Mesenchymal stem cell (in vitro differentiated cells and primary cell): ENCODE data around the gene ANKS1A.

Experiments used
- DNase-seq: peaks from one replicate; pipeline ENCODE4 v3.0.0-alpha.2; 2013
- H2AFZ ChIP-seq: one replicate; pipeline ENCODE4 v1.6.1; 2013; ENCODE audit warnings: low read depth, mild to moderate bottlenecking, control low read depth, inconsistent platforms, low read length, moderate library complexity
- H2AK5ac ChIP-seq: 2 replicates; pipeline ENCODE4 v1.6.1; 2013; ENCODE audit warnings: low read length, moderate library complexity, mild to moderate bottlenecking, inconsistent platforms; ENCODE audit not compliant: severe bottlenecking
- H2BK120ac ChIP-seq: one replicate; pipeline ENCODE4 v1.6.1; 2013; ENCODE audit warnings: low read depth, mild to moderate bottlenecking, inconsistent platforms, low read length, moderate library complexity
- H2BK12ac ChIP-seq, 2 experiments: one replicate each; pipeline ENCODE4 v1.6.1; 2013; ENCODE audit warnings: inconsistent platforms in 2 of 2, low read length in 2 of 2, mild to moderate bottlenecking in 2 of 2, moderate library complexity in 2 of 2, control low read depth in 1 of 2
- H2BK15ac ChIP-seq: one replicate; pipeline ENCODE4 v1.6.1; 2013; ENCODE audit warnings: mild to moderate bottlenecking, low read depth, inconsistent platforms; ENCODE audit not compliant: poor library complexity, severe bottlenecking
- H2BK5ac ChIP-seq: 2 replicates; pipeline ENCODE4 v1.6.1; 2013; ENCODE audit warnings: low read depth, mild to moderate bottlenecking, low read length, control low read depth, inconsistent platforms; ENCODE audit not compliant: poor library complexity, severe bottlenecking
- H3K14ac ChIP-seq, 2 experiments: one replicate each; pipeline ENCODE4 v1.6.1; 2013; ENCODE audit warnings: inconsistent platforms in 2 of 2, low read length in 2 of 2, control low read depth in 1 of 2, mild to moderate bottlenecking in 1 of 2, moderate library complexity in 1 of 2
- H3K18ac ChIP-seq, 2 experiments: one replicate each; pipeline ENCODE4 v1.6.1; 2013; ENCODE audit warnings: inconsistent platforms in 2 of 2, low read length in 2 of 2, control low read depth in 1 of 2, low read depth in 1 of 2, mild to moderate bottlenecking in 1 of 2
- H3K23ac ChIP-seq, 2 experiments: one replicate each; pipeline ENCODE4 v1.6.1; 2013; ENCODE audit warnings: inconsistent platforms in 2 of 2, low read length in 2 of 2, mild to moderate bottlenecking in 2 of 2, moderate library complexity in 2 of 2, control low read depth in 1 of 2
- H3K27ac ChIP-seq: 2 replicates; pipeline ENCODE4 v1.5.1; 2013; ENCODE audit warnings: mild to moderate bottlenecking, moderate library complexity, low read length, control low read depth, inconsistent platforms; ENCODE audit not compliant: poor library complexity, severe bottlenecking
- H3K27me3 ChIP-seq, 2 experiments: 2 replicates each; pipeline versions ENCODE4 v1.6.1 to v1.7.0; 2013; ENCODE audit warnings: low read length in 2 of 2, mild to moderate bottlenecking in 2 of 2, moderate library complexity in 2 of 2, control low read depth in 1 of 2, inconsistent platforms in 1 of 2; ENCODE audit not compliant: control insufficient read depth in 1 of 2, insufficient read depth in 1 of 2
- H3K36me3 ChIP-seq, 2 experiments: 2 replicates each; pipeline versions ENCODE4 v1.6.1 to v1.7.0; 2013; ENCODE audit warnings: low read length in 2 of 2, control low read depth in 1 of 2, inconsistent platforms in 1 of 2, low read depth in 1 of 2, mild to moderate bottlenecking in 1 of 2; ENCODE audit not compliant: insufficient read depth in 2 of 2, control insufficient read depth in 1 of 2
- H3K4ac ChIP-seq, 2 experiments: one replicate each; pipeline ENCODE4 v1.6.1; 2013; ENCODE audit warnings: inconsistent platforms in 2 of 2, low read length in 2 of 2, mild to moderate bottlenecking in 2 of 2, moderate library complexity in 2 of 2, control low read depth in 1 of 2, low read depth in 1 of 2
- H3K4me1 ChIP-seq: 2 replicates; pipeline ENCODE4 v1.6.1; 2013; ENCODE audit warnings: low read depth, low read length, control low read depth; ENCODE audit not compliant: control insufficient read depth, insufficient read depth
- H3K4me2 ChIP-seq: 2 replicates; pipeline ENCODE4 v1.6.1; 2013; ENCODE audit warnings: low read length, mild to moderate bottlenecking, inconsistent platforms; ENCODE audit not compliant: poor library complexity, severe bottlenecking
- H3K4me3 ChIP-seq, 2 experiments: 2 replicates each; pipeline versions ENCODE4 v1.5.1 to v1.7.0; 2013; ENCODE audit warnings: low read length in 2 of 2, mild to moderate bottlenecking in 2 of 2, control low read depth in 1 of 2, low read depth in 1 of 2; ENCODE audit not compliant: insufficient read depth in 1 of 2
- H3K79me1 ChIP-seq: replicated peaks from 2 replicates; pipeline ENCODE4 v1.6.1; 2013; ENCODE audit warnings: mild to moderate bottlenecking, control low read depth, low read length, inconsistent platforms; ENCODE audit not compliant: poor library complexity, severe bottlenecking
- H3K9ac ChIP-seq: 2 replicates; pipeline ENCODE4 v1.7.0; 2013; ENCODE audit warnings: mild to moderate bottlenecking, low read length, moderate library complexity
- H3K9me3 ChIP-seq: 2 replicates; pipeline ENCODE4 v1.7.0; 2013; ENCODE audit warnings: mild to moderate bottlenecking, low read length; ENCODE audit not compliant: control insufficient read depth
- H4K8ac ChIP-seq: one replicate; pipeline ENCODE4 v1.6.1; 2013; ENCODE audit warnings: inconsistent platforms, mild to moderate bottlenecking, low read length, moderate library complexity
- H4K91ac ChIP-seq: one replicate; pipeline ENCODE4 v1.6.1; 2013; ENCODE audit warnings: mild to moderate bottlenecking, low read length, inconsistent platforms
- WGBS: methylation state at CpG from one replicate; pipeline ENCODE4 v1.1.7; 2013; ENCODE audit warnings: mixed read lengths; 5-methylcytosine and 5-hydroxymethylcytosine counted together

Gene ANKS1A

GRCh38 chr6:35092362-35093117 is 203.5 kb downstream of the ANKS1A start:
- H3K4me3 ChIP-seq, result peak overlapping the region in 1 of 2 experiments; percentile 24
- no peak overlapping the region for H2BK5ac ChIP-seq
- H3K23ac ChIP-seq, result no peak overlapping the region
- H3K27ac ChIP-seq, result peak overlapping the region; percentile 13
- peak overlapping the region; percentile 2 for H2BK120ac ChIP-seq
- H3K36me3 ChIP-seq, result peaks cover 18 to 21% of the 10 kb centered on the region in 2 experiments
- H3K14ac ChIP-seq, result peak overlapping the region in 1 of 2 experiments; percentile 3
- H3K9me3 ChIP-seq, result no peaks in the 10 kb centered on the region
- peak overlapping the region in 1 of 2 experiments; percentile 17 for H3K18ac ChIP-seq
- peak overlapping the region; percentile 49 for H3K9ac ChIP-seq
- no peak overlapping the region for H2BK15ac ChIP-seq
- H3K79me1 ChIP-seq, result no peaks in the 10 kb centered on the region
- whole genome bisulfite sequencing, result 68% methylated on average over 5 of the region's 5 CpGs
- peak overlapping the region; percentile 61 for H4K91ac ChIP-seq
- H4K8ac ChIP-seq, result peak overlapping the region; percentile 35
- no peaks in the 10 kb centered on the region for H3K27me3 ChIP-seq
- peak overlapping the region; percentile 78 for H2AK5ac ChIP-seq
- H3K4ac ChIP-seq, result peak overlapping the region in 1 of 2 experiments; percentile 24
- H2BK12ac ChIP-seq, result peak overlapping the region in 1 of 2 experiments; percentile 37
- H3K4me2 ChIP-seq, result no peak overlapping the region
- DNase-seq, result peak; percentile 80
- peaks cover 36% of the 10 kb centered on the region for H3K4me1 ChIP-seq
- H2AFZ ChIP-seq, result no peak overlapping the region

DNA sequence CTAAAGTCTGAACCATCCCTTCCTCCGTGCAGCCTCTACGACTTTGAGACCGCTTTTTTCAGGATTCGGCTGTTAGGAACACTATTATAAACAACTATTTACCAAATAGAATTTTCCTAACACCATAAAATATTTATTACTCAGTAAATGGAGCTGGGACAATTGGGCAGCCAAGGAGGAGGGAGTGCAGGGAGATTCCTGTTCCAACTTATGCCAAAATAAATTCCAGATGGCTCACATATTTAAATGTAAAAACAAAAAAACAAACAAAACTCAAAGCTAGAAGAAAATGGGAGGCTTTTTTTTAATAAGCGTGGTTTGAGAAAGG is 204.0 kb downstream of the ANKS1A start:
- Histone ChIP-seq H3K14ac (no peak overlapping the region), H3K27me3 (no peaks in the 10 kb centered on the region), H3K36me3 (peaks cover 12 to 16% of the 10 kb centered on the region in 2 experiments), H4K8ac (no peak overlapping the region), H3K4me1 (peaks cover 36% of the 10 kb centered on the region), H4K91ac (peak overlapping the region; percentile 61), H2BK15ac (no peak overlapping the region), H2BK12ac (no peak overlapping the region), H3K4me2 (no peak overlapping the region), H2AK5ac (peak overlapping the region; percentile 78), H3K4ac (peak overlapping the region in 1 of 2 experiments; percentile 24), H3K4me3 (peak overlapping the region in 1 of 2 experiments; percentile 24), H3K79me1 (no peaks in the 10 kb centered on the region), H3K9me3 (no peaks in the 10 kb centered on the region), H3K27ac (no peak overlapping the region), H2BK120ac (no peak overlapping the region), H3K23ac (no peak overlapping the region), H3K9ac (peak overlapping the region; percentile 8), H2AFZ (no peak overlapping the region), H2BK5ac (no peak overlapping the region), H3K18ac (no peak overlapping the region)
- DNase-seq, result no peak
- 100% methylated on average over 2 of the region's 5 CpGs for WGBS

DNA sequence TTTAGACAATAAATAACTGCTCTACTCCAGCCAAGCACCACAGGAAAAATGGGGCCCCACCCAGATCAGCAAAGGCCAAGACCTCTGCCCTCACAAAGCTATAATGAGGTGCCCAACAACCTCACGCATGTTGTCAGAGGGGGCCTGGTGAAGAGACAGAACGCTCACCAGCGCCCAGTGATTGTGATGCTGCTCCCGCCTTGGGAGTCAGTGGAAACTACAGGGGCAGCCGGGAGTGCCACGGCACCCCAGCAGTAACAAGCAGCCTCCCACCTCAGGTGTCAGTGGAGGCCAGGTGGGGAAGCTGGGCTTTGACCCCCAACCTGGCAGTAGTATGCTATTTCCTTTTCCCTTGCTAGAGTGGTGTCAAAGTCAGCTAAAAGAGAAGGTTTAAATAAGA is 204.7 kb downstream of the ANKS1A start:
- Histone ChIP-seq H3K4me2 (no peak overlapping the region), H2BK12ac (peak overlapping the region in 1 of 2 experiments; percentile 0), H3K9ac (no peak overlapping the region), H3K4me1 (peaks cover 36% of the 10 kb centered on the region), H3K23ac (no peak overlapping the region), H3K27ac (no peak overlapping the region), H2AFZ (no peak overlapping the region), H3K9me3 (no peaks in the 10 kb centered on the region), H2BK5ac (no peak overlapping the region), H3K79me1 (no peaks in the 10 kb centered on the region), H4K91ac (no peak overlapping the region), H3K4me3 (no peak overlapping the region), H2BK120ac (no peak overlapping the region), H3K4ac (no peak overlapping the region), H2AK5ac (no peak overlapping the region), H3K14ac (no peak overlapping the region), H3K27me3 (no peaks in the 10 kb centered on the region), H2BK15ac (no peak overlapping the region), H3K36me3 (peaks cover 5 to 9% of the 10 kb centered on the region in 2 experiments), H3K18ac (no peak overlapping the region), H4K8ac (no peak overlapping the region)
- DNase-seq, result no peak
- WGBS, result 94% methylated on average over 6 of the region's 6 CpGs

- Histone ChIP-seq H3K9ac (no peak overlapping the region), H3K4me2 (no peak overlapping the region), H2BK5ac (no peak overlapping the region), H4K8ac (no peak overlapping the region), H3K4ac (no peak overlapping the region), H2AFZ (no peak overlapping the region), H2BK15ac (no peak overlapping the region), H3K14ac (no peak overlapping the region), H2AK5ac (no peak overlapping the region), H4K91ac (no peak overlapping the region), H3K4me1 (peaks cover 32% of the 10 kb centered on the region), H3K23ac (no peak overlapping the region), H3K4me3 (no peak overlapping the region), H2BK12ac (no peak overlapping the region), H3K27ac (no peak overlapping the region), H3K18ac (no peak overlapping the region), H3K79me1 (no peaks in the 10 kb centered on the region), H3K9me3 (no peaks in the 10 kb centered on the region), H3K27me3 (no peaks in the 10 kb centered on the region), H2BK120ac (no peak overlapping the region), H3K36me3 (peaks cover 1 to 5% of the 10 kb centered on the region in 2 experiments)
- WGBS, result 89% methylated on average over 3 of the region's 4 CpGs
- peak; percentile 10 for DNase-seq
Measured at GRCh38 chr6:35094183-35094582, 205.1 kb downstream of the ANKS1A start.
